GM21528 (cell line): ENCODE results near the gene CACNA1C.

Source experiments
- ATAC-seq: cut with Tn5 transposase; IDR thresholded peaks from one replicate; pipeline ENCODE4 v1.9.1; 2021; ENCODE audit warnings: mild to moderate bottlenecking, moderate library complexity; ENCODE audit not compliant: unreplicated experiment, low FRiP score

CACNA1C gene

DNA sequence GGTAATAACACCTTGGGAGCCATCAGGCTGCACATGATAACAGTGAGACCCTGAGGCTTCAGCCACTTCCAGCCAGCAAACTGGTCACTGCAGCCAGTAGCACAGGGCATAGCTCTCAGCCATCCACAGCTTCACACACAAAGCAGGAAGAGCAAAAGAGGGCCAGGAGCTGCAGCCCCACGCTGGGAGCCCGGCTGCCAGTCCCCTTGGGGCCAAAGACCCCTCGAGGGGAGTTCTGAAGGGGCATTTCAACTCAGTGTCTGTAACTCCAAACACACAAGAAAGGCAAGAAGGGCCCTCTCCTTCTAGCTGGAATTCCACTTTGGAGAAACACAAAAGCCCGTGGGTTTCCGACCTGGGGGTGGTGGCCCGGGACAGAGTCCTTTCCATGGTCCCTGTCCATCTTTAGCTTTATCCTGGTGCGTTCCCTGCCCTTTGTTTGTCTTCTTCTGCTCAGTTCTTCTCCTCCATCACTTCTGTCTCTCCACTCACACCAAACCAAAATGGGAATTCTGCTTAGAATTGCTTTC, 590.2 kb downstream of the CACNA1C start:
- ATAC-seq = no peak

- no peak for ATAC-seq
Measured at GRCh38 chr12:2643576-2644135, 590.9 kb downstream of the CACNA1C start.

GRCh38 chr12:2644683-2645405, 592.1 kb downstream of the CACNA1C start:
- ATAC-seq = no peak

GRCh38 chr12:2645460-2645859, 592.7 kb downstream of the CACNA1C start:
- no peak for ATAC-seq

- no peak for ATAC-seq
Measured at GRCh38 chr12:2646341-2646740, 593.6 kb downstream of the CACNA1C start.

DNA sequence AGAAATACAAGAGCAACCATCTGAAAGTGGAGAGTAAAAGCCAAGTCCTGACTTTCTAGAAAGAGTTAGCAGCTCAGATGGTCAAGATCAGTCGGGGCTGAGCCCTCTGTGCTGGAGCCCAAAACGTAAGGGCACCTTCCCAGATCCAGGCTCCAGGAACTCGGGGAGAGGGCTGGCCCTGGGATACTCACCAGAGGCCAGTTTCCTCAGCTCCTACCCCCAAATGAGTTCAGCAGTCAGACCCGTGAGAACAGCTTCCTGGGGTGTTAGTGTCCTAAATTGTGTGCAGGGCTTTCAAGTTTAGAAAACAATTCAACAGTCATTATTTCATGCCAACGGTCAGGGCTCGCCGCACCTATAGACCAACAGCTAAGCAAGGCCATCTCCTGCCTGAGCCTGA, 594.4 kb downstream of the CACNA1C start:
- ATAC-seq = no peak

DNA sequence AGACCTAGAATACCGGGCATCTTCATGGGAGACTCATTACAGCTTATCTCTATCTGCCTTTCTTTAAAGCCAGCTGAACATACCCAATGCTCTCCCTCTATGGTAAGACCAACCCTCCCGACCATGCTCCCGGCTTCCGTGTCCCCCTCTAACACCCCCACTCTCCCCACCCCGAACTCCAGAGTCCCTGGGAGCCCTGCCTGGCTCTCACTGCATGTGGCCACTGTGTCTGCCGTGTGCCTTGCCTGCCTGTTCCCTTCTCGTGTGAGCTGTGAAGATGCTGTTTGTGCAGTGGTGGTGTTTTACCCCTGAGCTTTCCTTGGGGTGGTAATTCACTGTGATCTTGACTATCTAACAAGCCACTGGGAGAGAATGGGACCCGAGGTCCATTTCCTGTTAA, 595.6 kb downstream of the CACNA1C start:
- no peak for ATAC-seq

DNA sequence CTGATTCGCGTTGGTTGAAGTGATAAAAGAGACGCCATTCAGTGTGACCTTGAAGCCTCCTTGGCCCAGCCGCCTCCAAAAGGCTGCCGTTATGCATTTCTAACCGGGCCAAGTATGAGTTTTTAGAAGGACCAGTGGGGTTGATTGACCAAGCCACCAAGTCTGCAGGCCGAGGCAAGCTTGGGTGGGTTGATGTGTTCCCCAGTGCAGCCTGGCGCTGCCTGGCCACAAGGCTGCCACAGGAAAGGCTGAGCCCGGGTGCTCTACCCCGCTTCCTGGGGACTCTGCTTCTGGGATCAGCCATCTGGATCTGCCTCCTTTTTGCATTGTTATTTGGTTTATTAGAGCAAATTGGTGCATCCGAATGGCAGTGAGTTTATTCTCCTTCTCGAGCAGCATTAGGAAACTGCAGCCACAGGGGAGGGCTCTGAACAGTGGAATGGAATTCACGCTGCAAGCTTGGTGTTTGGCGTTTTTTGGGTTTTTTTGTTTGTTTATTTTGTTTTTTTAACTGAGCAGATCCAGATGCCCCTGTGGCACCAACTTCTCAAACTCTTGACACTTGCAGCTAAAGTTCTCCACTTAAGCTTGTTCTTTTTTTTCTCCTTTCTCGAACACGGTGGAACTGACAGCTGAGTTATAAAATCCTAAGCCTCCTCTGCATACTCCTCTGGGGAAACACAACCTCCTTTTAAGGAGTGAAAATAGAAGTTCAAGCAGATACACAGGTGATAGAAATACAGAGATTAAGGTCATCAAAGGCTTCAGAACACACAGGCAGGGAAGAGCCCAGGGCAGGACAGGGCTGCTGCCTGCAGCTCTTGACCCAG, 596.6 kb downstream of the CACNA1C start:
- ATAC-seq = no peak

GRCh38 chr12:2650261-2651067, 597.7 kb downstream of the CACNA1C start:
- no peak for ATAC-seq

DNA sequence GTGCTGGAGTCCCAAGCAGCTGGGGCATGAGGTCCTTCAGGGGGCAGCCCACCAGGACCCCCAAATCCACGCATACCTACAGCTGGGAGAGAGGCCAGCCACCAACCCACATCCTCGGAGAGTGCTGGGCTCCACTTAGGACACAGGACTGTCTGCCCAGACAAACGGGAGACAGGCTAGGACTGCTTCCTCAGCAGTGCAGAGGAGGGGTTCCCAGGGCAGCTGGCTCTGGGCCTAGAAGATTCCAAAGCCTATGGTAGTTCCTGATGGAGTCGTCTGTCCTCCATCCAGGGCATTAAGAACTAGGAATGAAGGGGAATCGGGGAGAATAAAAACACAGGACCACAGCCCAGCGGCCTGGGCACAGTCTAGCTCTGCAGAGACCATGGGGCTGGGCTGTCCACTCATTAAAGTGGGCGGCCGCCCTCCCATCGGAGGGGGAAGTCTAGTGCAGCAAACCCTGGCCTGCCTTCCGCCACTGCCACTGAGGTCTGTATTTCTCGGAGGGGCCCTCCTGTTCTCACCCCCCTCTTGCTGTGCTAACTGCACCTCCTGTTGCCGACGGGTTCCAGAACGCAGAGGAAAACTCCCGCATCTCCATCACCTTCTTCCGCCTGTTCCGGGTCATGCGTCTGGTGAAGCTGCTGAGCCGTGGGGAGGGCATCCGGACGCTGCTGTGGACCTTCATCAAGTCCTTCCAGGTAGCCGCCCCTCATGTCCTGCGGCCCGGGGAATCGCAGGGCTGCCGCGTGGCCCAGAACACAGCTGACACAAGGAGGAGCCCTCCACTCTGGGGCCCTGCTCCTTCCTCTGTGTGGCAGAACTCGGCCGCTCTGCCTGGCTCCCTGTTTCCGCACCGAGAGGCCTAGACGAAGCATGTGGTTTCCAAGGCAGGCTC, 598.5 kb downstream of the CACNA1C start:
- no peak for ATAC-seq

- no peak for ATAC-seq
Measured at GRCh38 chr12:2652011-2652400, 599.2 kb downstream of the CACNA1C start.

DNA sequence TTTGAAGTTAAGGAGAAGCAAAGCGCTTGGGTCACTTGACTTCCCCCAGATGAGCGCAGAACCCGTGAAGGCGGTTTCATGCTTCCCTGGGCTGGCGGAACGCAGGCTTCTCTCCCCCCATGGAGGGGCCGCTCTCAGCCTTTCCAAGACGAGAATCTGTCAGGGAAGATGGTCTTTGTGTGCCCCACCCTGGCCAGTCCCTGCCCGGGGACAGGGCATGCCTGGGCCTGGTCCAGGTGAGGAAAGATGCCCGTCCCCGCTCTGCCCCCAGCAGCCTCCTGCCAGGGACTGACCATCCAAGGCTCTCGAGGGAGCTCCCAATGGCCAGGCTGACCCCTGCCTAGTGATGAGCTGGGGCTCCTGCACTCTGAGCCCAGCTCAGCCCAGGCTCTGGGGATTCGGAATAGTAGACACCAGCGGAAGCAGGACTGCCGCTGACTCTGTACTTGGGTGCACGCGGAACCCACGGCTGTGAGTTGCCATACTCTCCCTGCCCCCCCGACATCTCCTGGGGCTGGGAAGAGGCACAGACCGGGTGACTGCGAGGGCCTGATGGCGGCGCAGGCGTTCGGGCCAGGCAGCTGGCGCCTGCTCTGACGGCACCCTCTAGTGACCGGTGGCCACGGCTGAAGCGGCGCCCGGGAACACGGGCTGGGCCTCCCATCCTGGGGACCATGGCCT, 599.8 kb downstream of the CACNA1C start:
- ATAC-seq = no peak

DNA sequence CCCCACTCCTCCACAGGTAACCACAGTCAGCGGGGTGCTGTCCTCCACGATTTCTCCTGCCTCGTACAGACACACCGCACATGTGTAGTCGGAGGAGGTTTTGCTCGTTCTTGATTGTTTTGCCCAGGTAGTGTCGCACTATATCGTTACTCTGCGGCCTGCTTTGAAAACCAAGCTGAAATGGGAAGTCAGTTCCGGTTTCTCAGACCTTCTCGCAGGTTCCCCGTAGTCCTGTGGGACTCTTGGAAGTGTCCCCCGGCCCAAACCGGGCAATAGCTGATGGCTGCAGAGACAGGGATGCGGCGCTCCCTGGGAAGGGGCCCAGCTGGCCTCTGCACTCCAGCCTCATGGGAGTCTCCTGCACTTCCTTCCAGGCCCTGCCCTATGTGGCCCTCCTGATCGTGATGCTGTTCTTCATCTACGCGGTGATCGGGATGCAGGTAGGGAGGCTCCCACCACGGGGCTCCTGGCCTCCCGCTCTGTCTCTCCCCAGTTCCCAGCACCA, 600.7 kb downstream of the CACNA1C start:
- no peak for ATAC-seq

DNA sequence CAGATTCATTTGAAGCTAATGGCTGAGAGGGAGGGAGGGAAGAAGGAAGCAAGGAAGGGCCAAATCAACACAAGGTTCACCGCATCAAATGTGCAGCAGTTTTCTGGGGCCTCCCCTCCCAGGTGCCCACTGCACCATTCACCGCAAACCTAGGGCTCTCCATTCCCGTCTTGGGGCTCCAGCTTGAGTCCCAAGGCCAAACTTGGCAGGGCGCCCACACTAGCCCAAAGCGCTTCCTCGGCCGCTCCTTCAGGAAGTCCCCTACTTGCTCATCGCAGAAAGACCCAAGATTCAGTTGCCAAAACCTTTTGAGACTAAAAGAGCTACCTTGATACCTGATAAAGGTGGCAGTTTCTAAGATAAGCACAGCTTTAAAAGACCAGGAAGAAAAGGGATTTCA, 601.5 kb downstream of the CACNA1C start:
- no peak for ATAC-seq

DNA sequence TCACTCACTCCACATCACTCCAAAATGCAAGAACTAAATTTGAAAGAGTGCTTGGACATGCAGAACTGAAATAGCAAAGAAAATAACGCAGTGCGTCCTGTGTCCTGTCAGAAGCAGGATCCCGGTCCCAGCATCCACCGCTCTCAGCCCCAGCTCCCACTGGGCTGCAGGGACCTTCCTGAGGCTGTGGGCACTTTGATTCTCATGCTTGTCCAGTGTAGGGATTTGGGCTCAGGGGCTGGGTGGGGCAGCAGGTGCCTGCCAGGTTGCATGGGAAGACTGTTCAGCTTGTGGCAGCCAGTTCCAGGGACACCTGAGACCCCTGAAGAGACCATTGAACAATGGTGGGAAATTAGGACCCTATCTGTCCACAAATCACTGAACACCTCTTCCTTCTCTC, 602.0 kb downstream of the CACNA1C start:
- ATAC-seq = no peak

DNA sequence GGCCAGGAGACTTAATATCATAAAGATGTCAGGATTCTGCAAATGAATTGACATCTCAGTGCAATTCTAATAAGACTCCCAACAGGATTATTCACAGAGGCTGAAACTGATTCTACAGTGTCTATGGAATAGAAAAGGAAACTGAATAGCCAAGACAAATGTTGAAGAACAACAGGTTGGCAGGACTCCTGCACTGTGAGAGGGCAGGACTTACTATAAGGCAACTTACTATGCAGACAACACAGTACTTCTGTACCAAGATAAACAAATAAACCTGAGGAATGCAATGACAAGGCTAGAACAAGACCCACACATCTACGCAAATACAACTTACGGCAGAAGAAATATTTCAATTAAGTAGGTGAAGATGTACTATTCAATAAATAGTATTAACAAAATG, 609.7 kb downstream of the CACNA1C start:
- ATAC-seq = no peak

GRCh38 chr12:2664721-2665577, 612.2 kb downstream of the CACNA1C start:
- no peak for ATAC-seq

DNA sequence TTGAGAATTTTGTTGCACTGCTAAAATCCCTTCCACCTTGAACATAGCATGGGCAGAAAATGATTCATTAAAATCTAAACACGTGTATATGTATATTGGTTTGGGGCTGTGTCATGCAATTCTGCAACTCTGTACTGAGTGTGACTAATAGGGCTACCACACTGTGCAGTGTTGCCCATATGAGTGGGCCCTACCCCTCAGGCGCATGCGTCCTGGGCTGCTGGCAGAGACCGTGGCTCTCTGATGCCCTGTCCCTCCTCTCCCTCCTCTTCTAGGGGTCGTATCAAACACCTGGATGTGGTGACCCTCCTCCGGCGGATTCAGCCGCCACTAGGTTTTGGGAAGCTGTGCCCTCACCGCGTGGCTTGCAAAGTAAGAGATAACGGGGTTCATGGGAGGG, 613.6 kb downstream of the CACNA1C start:
- no peak for ATAC-seq
